ENCODE results near the gene PHKB.

DNA sequence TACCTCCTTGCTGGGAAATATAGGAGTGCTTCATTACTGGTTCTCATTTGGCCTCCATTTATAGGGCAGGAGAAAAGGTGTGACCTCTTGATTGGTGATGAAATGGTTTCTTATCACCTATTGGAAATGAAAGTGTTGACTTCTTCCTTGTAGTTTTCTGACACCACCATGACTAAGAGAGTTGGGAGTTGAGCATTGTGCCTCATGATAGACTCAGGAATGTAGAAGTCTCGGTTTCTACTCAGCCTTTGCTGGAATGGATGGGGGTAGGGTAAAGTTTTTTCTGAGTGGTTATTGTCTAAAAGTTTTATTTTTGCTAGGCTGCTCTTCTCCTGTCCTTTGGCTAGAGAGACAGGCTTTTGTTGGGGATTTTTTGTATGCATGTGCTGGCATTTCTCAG lies 117.4 kb downstream of the PHKB start:
- TF ChIP-seq, protein P1, sequence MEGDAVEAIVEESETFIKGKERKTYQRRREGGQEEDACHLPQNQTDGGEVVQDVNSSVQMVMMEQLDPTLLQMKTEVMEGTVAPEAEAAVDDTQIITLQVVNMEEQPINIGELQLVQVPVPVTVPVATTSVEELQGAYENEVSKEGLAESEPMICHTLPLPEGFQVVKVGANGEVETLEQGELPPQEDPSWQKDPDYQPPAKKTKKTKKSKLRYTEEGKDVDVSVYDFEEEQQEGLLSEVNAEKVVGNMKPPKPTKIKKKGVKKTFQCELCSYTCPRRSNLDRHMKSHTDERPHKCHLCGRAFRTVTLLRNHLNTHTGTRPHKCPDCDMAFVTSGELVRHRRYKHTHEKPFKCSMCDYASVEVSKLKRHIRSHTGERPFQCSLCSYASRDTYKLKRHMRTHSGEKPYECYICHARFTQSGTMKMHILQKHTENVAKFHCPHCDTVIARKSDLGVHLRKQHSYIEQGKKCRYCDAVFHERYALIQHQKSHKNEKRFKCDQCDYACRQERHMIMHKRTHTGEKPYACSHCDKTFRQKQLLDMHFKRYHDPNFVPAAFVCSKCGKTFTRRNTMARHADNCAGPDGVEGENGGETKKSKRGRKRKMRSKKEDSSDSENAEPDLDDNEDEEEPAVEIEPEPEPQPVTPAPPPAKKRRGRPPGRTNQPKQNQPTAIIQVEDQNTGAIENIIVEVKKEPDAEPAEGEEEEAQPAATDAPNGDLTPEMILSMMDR (IDR thresholded peaks at IDR 0.05; ENCODE audit: control extremely low read depth in 1 of 3, insufficient read depth in 1 of 3, low read depth in 1 of 3, low read length in 3 of 3), result no peak
- TF ChIP-seq SP4 (IDR thresholded peaks at IDR 0.05; ENCODE audit: low read length) (no peak), CREB1 (IDR thresholded peaks at IDR 0.05) (no peak), POLR2A (IDR thresholded peaks at IDR 0.05; ENCODE audit: control extremely low read depth in 1 of 2, low read depth in 2 of 2, low read length in 2 of 2) (no peak), NANOG (IDR thresholded peaks at IDR 0.05; ENCODE audit: insufficient read depth, low read depth, low read length, poor library complexity, severe bottlenecking) (no peak), POLR2AphosphoS5 (IDR thresholded peaks at IDR 0.05; ENCODE audit: low read depth, low read length) (no peak), JUN (IDR thresholded peaks at IDR 0.05; ENCODE audit: low read depth, low read length) (no peak), HDAC2 (IDR thresholded peaks at IDR 0.05; ENCODE audit: borderline replicate concordance in 1 of 2, low read depth in 2 of 2, low read length in 2 of 2) (no peak), TAF1 (IDR thresholded peaks at IDR 0.05; ENCODE audit: low read depth, low read length) (no peak)

Measured in H1 (cell line).